Measurements from ENCODE around the gene PSTPIP2. TPM values are rescaled to one million over a fixed set of nuclear protein-coding genes. Genes with fewer than 3 reads are reported as not detected.
A peak's percentile ranks its signal among the peaks of the same experiment; 100 is the strongest.

PSTPIP2 gene
- total and polyA plus RNA-seq, 2 of the 13 experiments (the other 11 are each of a cell fraction or from before 2014, with no cell fraction given) = 0.25 to 0.27 TPM

- TF ChIP-seq RAD21 (CRISPR knock-in tag; IDR thresholded peaks at IDR 0.05) (no peak), STAG1 (CRISPR knock-in tag; IDR thresholded peaks at IDR 0.05) (no peak), KLF9 (CRISPR knock-in tag; IDR thresholded peaks at IDR 0.05; ENCODE audit: low read depth) (no peak), ZNF441 (CRISPR knock-in tag; IDR thresholded peaks at IDR 0.05; ENCODE audit: borderline replicate concordance) (no peak), MED13 (CRISPR knock-in tag; IDR thresholded peaks at IDR 0.05) (0 out of 2 replicates have a peak, but pooled peaks have one; percentile 11), ZNF121 (CRISPR knock-in tag; IDR thresholded peaks at IDR 0.05) (no peak), SAP130 (CRISPR knock-in tag; IDR thresholded peaks at IDR 0.05; ENCODE audit: low read depth) (no peak), KAT7 (CRISPR knock-in tag; IDR thresholded peaks at IDR 0.05; ENCODE audit: borderline replicate concordance) (0 out of 2 replicates have a peak, but pooled peaks have one; percentile 9), ZBTB2 (CRISPR knock-in tag; IDR thresholded peaks at IDR 0.05; ENCODE audit: low read depth) (no peak), SETDB1 (CRISPR knock-in tag; IDR thresholded peaks at IDR 0.05; ENCODE audit: borderline replicate concordance) (no peak), CCAR2 (optimal IDR thresholded peaks at IDR 0.05; ENCODE audit: low read depth, low read length) (no peak), ZKSCAN1 (IDR thresholded peaks at IDR 0.05; ENCODE audit: low read length) (no peak), PHF5A (CRISPR knock-in tag; IDR thresholded peaks at IDR 0.05; ENCODE audit: low read depth, unreplicated experiment) (no peak), HMGXB3 (CRISPR knock-in tag; IDR thresholded peaks at IDR 0.05; ENCODE audit: borderline replicate concordance) (no peak)
- TF ChIP-seq, protein P1, sequence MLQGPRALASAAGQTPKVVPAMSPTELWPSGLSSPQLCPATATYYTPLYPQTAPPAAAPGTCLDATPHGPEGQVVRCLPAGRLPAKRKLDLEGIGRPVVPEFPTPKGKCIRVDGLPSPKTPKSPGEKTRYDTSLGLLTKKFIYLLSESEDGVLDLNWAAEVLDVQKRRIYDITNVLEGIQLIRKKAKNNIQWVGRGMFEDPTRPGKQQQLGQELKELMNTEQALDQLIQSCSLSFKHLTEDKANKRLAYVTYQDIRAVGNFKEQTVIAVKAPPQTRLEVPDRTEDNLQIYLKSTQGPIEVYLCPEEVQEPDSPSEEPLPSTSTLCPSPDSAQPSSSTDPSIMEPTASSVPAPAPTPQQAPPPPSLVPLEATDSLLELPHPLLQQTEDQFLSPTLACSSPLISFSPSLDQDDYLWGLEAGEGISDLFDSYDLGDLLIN (CRISPR knock-in tag; IDR thresholded peaks at IDR 0.05; ENCODE audit: borderline replicate concordance) = no peak
- TF ChIP-seq, protein P2, sequence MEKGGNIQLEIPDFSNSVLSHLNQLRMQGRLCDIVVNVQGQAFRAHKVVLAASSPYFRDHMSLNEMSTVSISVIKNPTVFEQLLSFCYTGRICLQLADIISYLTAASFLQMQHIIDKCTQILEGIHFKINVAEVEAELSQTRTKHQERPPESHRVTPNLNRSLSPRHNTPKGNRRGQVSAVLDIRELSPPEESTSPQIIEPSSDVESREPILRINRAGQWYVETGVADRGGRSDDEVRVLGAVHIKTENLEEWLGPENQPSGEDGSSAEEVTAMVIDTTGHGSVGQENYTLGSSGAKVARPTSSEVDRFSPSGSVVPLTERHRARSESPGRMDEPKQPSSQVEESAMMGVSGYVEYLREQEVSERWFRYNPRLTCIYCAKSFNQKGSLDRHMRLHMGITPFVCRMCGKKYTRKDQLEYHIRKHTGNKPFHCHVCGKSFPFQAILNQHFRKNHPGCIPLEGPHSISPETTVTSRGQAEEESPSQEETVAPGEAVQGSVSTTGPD (CRISPR knock-in tag; IDR thresholded peaks at IDR 0.05) = no peak
- TF ChIP-seq, protein P3, sequence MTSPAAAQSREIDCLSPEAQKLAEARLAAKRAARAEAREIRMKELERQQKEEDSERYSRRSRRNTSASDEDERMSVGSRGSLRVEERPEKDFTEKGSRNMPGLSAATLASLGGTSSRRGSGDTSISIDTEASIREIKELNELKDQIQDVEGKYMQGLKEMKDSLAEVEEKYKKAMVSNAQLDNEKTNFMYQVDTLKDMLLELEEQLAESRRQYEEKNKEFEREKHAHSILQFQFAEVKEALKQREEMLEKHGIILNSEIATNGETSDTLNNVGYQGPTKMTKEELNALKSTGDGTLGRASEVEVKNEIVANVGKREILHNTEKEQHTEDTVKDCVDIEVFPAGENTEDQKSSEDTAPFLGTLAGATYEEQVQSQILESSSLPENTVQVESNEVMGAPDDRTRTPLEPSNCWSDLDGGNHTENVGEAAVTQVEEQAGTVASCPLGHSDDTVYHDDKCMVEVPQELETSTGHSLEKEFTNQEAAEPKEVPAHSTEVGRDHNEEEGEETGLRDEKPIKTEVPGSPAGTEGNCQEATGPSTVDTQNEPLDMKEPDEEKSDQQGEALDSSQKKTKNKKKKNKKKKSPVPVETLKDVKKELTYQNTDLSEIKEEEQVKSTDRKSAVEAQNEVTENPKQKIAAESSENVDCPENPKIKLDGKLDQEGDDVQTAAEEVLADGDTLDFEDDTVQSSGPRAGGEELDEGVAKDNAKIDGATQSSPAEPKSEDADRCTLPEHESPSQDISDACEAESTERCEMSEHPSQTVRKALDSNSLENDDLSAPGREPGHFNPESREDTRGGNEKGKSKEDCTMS (CRISPR knock-in tag; conservative IDR thresholded peaks at IDR 0.05) = no peak
- TF ChIP-seq, protein P4, sequence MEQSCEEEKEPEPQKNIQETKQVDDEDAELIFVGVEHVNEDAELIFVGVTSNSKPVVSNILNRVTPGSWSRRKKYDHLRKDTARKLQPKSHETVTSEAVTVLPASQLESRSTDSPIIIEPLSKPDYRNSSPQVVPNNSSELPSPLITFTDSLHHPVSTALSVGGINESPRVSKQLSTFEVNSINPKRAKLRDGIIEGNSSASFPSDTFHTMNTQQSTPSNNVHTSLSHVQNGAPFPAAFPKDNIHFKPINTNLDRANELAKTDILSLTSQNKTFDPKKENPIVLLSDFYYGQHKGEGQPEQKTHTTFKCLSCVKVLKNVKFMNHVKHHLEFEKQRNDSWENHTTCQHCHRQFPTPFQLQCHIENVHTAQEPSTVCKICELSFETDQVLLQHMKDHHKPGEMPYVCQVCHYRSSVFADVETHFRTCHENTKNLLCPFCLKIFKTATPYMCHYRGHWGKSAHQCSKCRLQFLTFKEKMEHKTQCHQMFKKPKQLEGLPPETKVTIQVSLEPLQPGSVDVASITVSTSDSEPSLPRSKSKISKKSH (CRISPR knock-in tag; IDR thresholded peaks at IDR 0.05; ENCODE audit: borderline replicate concordance) = no peak
Measured at GRCh38 chr18:46098616-46098933, 26.5 kb upstream of the PSTPIP2 start (continued).

All from HepG2 (cell line).